Measurements from ENCODE around the gene JAM3.

The JAM3 gene

DNA sequence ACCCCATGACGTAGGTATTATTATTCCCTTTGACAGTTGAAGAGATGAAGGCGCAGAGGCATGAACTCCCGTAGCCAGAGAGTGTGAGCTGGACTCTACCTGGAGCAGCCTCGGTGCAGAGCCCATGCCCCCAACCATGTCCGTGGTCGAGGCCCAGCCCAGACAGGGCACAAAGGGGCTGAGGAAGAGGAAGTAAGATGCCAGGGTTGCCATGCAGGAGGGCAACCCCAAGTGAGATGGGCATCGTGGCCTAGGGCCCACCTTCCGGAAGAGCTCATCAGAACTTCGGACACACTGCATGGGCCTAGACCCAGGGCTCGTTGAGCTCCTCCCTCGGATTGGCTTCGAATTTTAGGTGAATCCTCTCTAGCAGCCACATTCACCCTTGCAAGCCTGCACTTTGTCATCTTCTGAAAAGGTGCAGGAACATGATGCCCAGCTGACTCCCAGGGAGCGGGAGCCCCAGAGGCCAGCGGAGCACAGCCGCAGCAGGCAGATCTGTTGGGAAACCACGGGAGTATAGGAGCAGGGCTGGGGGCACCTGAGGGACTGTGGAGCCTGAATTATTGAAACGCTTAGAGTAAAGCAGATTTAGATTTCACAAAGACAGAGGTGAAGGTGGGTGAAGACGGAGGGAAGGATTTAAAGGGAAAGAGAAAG lies 29.0 kb upstream of the JAM3 start:
- DNase-seq (ENCODE audit: low read depth, low spot score) = no peak

DNA sequence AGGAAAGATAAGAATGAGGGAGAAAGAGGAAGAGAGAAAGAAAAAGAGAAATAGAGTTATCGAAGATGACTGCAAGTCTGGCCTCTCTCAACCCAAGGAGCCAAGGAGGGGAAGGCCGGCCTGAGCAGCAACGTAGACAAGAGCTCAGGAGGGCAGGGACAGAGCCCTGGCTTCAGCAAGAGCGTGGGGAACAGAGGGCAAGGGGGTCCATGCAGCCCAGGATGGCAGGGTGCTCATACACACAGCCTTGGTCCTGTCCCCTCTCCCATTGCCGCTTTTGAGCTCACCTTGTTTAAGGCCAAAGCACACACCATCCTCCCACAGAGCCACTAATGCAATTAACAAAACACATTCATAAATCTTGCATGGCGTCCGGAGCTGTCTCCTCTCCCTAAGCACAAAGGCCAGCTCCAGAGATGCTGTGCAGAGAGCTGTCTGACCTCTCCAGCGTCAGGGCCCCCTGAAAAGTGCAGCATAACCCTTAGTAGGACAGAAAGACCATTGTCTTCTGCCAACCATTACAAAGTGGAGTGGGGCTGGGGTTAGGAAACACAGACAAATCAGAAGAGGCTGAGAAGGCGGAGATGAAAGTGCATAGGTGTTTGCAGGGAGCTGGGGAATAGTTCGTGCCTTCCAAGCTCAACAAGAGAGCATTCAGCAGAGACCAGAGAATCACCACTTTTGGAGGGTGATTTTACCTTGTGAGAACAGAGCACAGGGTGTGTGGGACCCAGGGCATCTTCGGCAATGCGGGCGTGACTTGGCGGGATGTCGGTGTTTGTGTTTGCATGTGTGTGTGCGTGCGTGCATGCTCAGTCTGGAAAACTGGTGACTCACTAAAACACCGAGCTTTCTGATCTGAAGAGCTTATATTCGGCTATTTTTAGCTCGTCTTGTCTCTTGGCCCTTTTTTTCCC lies 28.2 kb upstream of the JAM3 start:
- DNase-seq (ENCODE audit: low read depth, low spot score) = no peak

DNA sequence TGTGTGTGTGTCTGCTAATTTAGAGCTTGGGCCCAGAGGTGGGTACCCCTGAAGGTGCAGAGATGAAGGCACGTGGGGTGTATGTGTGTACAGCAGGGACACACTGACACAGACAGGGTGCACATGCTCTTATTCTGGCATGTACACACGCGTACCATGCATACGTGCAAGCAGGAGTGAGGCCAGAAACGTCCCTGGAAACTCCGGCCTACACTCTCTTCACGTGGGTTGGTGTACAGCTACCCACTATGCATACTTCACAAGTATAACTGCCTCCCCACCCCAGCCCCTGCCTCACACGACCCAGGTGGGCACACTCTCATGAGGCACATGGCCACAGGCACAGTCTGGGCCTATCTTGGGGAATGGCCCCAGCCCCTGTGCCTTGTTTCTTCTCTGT lies 27.5 kb upstream of the JAM3 start:
- no peak for DNase-seq (ENCODE audit: low read depth, low spot score)

DNA sequence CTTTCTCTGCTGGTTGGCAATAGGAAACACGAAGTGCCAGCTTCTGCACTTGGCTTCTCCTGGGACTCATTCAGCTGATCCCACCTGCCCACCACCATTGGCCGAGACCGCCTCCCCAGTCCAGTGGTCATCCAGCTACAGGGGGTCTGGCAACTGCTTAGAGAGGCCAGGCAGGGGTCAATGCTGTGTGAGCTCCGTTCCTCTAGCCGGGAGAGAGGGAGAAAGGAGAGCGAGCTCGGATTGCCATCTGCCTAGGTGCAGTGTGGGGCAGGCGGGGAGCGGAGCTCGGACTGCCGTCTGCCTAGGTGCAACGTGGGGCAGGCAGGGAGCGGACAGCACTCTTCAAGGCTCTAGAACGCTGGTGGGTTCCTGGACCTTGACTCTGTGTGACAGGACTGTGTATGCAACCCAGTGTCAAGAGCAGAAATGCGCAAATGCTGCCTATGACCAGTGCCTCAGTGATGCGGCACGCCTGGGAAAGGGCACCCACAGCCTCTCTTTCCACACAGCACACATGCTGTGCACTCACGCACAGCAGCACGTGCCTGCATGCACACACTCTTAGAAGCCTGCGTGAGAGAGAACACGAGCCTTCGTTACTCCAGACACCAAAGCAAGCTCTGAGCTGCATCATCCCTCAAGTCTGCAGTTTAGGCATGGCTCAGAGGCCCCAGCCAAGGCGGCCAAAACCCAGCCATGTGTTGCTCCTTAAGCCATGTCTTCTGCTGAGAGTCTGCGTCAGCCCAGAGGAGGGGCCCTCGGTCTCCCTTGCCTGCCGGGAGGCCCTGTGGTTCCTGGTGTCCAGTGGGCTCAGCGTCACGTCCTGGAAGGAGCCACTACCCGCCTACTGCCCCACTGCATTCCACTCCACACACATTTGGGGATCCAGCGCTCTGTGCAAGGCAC lies 26.8 kb upstream of the JAM3 start:
- no peak for DNase-seq (ENCODE audit: low read depth, low spot score)

DNA sequence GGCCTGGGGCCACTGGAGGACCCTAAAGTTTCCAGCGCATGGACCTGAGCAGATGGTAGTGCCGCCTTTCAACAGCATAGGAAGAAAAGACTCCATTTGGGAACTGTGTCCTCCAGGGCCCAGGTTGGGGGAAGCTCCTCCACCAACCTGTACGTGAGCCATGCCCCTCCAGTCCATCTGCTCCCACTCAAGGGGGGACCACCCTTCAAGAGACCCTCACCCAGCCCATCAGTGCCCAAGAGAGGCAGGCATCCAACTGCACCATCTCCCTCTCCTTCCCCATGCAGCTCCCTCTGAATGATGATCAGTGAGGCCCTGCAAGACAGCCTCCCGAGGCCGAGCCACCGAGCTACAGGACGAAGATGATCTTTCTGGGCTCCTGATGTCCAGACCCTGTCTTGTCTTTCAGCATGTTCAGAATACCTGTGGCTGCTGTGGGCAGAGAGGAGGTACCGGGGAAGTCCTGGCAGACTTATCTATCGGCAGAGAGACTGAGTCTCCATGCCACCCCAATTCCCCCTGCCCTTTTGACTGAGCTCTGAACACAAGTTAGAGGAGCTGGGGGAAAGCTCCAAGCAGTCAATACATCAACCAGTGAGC lies 25.0 kb upstream of the JAM3 start:
- DNase-seq (ENCODE audit: low read depth, low spot score) = no peak

DNA sequence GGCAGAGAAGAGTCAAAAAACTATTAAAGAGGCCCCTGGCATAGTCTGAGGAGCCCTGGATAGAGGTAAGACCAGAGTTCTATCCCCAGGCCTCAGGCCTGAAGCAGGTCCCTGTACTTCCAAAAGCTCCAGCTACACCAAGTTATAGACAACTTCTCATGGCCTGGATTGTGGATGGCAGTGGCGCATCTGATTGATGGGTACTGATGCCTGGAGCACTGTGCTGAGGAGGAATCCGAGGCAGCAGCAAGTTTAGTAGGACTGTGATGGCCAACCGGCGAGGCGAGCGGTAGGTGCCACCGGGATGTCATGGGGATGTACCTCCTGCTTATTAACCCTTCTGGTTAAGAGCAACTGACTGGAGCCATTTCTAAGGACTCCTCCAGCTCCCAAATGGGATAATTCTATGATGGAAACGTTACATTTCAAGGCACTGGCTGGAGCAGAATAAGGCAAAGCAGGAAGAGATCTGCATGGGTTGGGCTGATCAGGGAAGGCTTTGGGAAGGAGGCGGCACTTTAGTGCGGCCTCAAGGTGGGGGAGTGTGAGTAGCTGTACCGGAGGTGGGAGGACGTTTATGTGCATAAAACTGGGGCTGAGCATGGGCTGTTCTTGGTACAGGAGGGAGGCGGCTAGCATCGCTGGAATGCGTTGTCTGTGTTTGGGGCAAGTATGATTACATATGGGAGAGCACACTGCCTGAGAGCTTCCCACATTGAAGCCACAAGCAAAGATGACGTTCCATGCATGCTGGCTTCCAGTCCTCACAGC lies 24.2 kb upstream of the JAM3 start:
- no peak for DNase-seq (ENCODE audit: low read depth, low spot score)

DNA sequence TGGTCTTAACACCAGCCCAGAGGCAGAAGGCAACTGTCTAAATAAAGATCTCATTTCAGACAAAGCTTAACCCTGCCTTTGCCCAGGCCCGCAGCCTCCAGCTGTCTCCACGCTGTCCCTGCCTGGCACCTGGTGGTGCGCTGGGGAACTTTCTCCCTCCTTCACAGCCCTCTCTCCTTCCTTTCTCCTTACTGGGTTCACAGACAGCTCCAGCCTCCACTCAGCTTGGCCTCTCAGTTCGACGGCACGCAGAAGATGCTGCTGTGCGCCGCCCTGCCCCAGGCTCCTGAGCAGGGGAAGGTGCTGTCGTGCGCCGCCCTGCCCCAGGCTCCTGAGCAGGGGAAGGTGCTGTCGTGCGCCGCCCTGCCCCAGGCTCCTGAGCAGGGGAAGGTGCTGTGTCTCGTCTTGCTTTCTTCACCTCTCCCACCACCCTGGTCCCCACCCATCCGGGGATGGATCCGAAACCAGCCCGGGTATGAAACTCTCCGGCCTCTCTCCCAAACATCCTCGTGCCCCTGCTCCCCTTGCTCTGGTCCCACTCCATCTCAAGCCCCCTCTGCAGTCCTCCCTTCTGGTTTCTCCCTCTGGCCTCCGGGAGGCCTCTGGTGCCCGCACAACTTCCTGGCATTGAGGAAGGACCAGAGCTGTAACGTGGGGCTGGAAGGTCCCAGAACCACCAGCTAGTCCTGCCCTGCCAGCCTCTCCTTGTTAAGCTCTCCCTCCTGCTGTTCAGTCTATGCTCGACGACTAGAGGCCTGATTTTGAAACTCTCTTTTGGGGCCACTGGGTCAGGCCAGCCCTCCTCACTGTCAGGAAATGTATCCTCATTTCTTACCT lies 22.9 kb upstream of the JAM3 start:
- DNase-seq (ENCODE audit: low read depth, low spot score) = no peak

DNA sequence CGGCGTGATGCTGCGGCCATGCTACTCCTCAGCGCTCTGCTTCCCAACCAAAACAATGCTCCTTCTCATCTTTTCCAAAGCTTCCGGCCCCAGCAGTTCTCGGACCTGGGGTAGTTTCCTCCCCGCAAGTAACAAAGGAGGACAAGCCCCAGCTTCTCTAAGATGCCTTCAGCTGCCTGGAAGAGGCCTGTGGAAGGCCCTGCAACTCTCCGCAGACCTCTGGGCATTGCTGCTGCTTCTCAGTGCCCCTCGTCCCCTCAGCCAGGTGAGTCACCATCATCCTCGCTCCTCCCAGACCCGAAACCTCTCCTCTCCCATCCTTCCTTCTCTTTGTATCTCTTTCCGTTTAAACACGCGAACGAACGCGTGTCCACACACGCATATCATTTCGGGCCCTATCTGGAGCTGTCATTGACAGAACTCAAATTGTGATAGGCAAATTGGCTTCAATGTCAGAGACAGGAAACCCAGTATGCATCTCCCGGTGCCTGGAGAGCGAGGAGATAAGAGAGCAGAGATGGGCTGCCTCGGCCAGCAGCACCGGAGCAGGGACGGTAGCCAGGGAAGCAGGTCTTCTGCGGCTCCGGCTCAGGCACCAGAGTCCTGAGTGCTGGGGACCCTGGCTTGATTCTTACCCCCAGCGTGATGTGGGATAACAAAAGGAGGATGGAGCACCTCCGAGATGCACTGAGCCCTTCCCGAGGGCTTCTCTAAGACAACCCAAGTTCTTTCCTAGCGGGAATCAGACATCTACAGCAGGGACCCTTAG lies 22.0 kb upstream of the JAM3 start:
- no peak for DNase-seq (ENCODE audit: low read depth, low spot score)

DNA sequence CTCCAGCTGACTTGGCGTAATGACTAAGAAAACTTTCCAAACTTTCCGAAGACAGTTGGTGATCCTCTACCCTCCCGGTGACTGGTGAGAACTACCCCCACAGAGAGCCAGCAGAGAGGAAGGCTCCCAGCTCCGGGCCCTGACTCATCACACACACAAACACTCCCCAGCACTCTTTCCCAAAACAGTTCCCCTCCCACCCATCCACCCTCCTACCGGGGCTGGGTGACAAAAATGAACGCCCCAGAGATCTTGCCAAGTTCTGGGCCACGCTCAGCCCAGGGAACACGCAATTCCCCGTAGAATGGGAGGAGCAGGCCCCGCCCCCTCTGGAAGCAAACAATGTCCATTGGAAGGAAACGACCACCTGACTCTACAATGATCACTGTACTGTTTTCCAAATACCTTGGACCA lies 21.3 kb upstream of the JAM3 start:
- no peak for DNase-seq (ENCODE audit: low read depth, low spot score)

DNA sequence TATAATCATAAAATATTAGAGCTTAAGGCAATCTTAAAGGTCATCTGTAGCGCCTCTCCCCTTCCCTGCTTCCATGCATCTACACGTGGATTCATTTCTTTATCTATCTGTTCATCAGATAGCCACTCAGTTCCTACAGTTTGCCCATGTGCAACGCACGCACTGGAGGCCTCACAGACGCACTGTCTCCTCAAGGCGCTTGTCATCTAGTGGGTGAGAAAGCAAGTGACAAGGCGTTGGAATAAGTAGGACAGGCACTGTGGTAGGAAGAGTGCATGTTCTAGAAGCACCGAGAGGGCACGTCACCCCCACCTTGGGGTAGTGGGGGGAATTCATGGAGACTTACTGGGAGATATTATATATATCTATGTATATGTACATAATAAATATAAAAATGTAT lies 20.8 kb upstream of the JAM3 start:
- no peak for DNase-seq (ENCODE audit: low read depth, low spot score)

DNA sequence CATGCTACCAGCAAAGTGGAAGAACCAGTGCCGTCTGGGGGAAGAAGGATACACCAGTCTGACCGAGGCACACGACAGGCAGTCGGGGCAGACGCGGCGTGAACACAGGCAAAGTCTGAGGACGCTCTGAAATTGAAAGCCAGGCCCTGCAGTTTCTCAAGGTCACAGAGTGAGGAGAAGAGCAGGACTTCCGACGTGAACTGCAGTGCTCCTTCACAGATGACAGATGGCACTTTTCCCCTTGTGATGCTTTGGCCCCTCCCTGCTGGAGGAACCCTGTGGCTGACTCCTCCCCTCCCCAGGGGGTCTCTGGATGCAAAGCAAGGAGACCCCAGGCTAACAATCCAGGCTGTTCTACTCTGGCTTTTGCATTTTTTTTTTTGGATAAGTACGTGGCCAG lies 19.6 kb upstream of the JAM3 start:
- DNase-seq (ENCODE audit: low read depth, low spot score) = no peak

DNA sequence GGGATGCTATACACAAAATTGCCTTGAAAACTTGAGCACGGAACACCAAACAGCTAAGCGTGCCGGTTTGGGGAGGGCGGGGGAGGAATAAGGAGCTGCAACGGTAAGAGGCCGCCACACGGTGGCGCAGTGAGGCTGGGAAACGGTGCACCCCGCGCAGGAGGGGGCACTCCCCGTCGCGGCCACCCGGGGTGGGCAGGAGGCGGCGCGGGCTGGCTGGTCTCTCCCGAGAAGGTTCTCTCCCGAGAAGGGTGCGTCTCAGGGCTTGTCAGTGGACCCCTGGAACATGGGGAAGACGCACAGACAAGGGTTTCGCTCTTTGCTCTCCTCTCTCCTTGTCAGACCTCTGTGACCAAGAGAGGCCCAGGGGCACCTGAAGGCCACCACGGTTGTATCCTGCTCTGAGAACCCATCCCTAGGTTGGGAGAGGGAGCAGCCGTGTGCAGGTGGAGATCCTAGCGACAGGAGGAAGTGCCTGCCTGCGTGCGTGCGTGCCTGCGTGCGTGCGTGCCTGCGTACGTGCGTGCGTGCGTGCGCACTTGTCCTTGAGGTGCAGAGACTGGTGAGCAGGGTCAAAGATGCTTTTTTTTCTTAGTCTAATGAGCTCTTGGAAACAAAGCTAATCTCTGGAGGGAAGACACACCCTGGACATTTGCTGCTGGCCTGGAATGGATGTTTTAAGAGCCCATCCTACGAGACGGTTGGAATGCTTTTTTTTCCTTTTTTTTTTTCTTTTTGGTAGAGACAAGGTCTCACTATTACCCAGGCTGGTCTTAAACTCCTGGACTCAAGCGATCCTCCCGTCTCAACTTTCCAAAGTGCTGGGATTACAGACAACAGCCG lies 18.1 kb upstream of the JAM3 start:
- peak; percentile 43 for DNase-seq (ENCODE audit: low read depth, low spot score)

DNA sequence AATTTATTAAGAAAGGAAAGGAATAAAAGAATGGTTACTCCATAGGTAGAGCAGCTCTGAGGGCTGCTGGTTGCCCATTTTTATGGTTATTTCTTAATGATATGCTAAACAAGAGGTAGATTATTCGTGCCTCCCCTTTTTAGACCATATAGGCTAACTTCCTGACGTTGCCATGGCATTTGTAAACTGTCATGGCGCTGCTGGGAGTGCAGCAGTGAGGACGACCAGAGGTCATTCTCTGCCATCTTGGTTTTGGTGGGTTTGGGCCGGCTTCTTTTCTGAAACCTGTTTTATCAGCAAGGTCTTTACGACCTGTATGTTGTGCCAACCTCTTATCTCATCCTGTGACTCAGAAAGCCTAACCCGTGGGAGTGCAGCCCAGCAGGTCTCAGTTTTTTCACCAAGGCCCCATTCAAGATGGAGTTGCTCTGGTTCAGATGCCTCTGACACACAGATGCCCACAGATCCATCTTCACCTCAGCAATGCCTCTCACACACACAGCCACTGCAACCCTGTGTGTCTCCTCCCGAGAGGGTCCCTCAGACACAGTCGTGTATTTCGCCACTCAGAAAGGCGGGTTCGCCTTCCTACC lies 16.4 kb upstream of the JAM3 start:
- no peak for DNase-seq (ENCODE audit: low read depth, low spot score)

DNA sequence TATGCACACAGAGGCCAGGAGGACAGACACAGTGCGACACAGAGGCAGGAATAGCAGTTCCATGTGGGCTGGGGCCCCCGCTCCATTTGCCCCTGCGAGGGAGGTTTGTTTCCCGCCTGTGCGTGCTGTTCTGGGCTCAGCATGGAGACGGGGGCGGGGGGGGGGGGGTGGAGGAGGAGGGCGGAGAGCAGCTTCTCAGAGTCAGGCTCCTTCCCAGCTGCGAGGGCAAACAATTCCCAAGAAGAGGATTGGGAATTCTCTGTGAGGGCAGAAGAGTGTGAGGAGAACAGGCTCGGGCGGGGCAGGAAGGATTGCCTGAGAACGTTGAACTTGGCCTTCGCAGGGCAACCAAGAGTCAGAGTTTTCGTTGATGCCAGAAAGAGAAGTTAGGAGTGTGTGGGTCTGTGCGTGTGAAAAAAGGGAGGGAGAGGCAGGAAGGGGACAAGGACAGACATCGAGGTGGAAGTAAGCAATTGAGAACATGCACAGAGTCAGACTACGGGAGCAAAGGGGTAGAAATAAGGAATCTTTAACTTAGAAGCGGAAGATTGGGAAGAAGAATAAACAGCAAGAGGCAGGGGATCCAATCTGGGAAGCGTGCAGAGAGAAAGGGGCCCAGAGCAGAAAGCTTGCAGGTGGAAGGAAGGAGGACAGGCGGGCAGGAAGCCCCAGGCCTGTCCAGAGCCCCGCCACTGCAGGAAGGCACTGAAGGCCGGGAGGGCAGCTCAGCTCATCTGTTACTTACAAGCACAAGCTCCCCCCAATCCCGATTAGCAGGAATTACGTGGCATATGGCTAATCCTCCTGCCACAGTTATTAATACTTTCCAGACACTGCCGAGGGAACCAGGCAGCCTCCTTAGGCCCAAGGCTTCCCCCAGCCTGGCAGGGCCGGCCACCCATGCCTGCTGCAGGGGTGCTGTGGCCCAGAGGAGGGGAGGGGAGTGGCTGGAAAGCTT lies 15.6 kb upstream of the JAM3 start:
- no peak for DNase-seq (ENCODE audit: low read depth, low spot score)

DNA sequence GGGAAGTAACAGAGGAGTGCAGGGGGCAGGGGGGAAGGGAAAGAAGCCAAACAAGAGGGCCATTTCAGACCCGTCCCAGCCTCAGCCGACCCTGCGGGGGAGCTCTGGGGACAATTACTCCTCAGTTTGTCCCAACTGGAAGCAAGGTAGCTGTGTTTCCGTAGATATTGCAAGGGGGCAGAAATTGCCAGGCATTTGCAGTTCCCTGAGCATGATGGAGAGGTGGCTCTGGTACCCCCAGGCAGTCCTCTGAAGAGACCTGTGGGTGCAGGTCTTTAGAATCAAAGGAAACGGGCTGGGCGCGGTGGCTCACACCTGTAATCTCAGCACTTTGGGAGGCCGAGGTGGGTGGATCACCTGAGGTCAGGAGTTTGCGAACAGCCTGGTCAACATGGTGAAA lies 13.8 kb upstream of the JAM3 start:
- DNase-seq (ENCODE audit: low read depth, low spot score) = no peak

DNA sequence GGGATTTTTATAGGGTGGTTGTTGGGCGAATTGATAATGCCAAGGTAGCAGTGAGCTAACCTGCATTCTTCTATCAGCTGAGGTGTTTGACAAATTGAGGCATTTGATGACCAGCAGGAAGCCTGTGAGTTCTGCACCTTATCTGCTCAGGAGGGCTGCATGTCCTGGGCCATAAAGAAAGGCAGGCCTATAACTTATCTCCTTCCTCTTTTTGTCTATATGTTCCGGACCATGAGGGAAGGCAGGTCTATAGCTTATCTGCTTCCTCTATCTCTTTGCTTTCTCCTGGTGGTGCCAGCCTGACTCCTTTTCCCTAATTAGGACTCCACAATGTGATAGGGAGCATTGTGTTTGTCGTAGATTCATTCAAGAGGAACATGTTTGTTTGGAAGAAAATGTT lies 8.6 kb upstream of the JAM3 start:
- DNase-seq (ENCODE audit: low read depth, low spot score) = no peak
